Measurements from ENCODE around the gene SMIM8.

Gene SMIM8

DNA sequence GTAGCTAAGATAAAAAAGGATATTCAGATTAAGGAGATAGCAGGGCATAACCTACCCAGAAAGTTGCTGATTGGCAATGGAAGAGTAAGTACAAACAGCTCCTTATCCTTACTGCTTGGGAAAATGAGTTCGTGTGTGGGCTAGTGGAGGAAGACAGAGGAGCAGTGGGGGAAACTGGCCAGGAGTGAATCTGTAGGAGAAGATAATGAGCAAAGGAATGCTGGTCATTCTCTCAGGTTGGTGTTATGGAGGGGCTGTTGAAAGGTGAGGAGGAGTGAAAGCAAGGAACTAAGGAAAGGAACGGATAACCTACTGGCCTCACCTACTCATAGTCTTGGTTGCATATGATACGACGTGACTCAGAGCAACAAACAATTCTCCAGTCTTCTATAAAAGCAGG, 14.0 kb downstream of the SMIM8 start:
- no peak for DNase-seq

DNA sequence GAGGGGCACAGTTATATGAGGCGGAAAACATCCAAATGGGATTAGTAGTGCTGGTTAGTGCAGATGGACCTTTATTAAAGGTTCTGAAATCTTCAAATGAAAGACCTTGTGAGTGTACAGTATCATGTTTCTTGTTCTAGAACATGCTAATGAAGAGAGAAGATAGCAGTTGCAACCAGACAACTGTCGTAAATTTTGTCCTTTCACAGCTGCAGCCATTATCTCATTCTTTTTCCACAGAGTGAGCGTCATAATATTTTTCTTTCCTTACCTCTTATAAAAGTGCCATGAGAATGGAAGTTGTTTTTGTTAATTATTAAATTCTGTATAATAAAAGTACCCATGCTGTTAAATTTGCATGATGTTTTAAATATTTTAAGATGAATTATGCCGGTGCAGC, 17.8 kb downstream of the SMIM8 start:
- no peak for DNase-seq

DNA sequence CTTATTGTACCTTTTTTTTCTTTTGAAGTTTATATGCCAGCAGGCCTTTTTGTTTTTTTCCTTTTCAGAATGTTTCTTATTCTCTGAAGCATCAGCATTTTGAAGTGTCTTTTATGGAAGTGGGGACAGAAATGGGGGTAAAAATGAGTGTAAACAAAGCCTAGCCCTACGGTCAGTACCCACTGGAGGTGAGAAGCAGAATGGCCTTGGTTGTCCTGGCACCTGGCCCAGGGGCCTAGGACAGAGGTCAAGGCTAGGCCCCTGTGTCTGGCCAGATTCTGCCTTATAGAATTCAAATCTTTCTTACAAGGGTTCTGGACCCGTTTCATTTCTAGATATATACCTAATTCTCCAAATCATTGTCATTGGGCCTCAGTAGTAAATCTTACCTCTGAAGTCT, 18.8 kb downstream of the SMIM8 start:
- DNase-seq, result no peak

- DNase-seq, result no peak
These were observed 19.5 kb downstream of the SMIM8 start for GRCh38 chr6:87341899-87342298.

DNA sequence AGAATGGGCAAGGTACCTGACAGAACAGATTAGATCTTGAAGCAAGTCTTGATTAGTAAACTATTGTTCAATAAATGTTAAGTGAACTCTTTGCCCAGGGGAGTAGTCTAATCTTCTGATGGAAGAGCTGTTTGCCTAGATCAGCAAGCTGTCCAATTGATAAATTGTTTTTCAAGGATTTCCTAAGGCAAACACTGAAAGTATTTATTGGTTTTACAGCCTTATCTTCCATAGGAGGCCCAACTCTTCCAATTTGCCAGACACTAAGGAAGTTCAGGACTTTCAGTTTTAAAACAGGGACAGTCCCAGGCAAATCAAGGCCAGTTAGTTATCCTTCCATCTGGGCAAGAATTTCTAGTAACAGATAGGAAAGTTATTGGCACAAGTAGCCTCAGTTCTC, 20.4 kb downstream of the SMIM8 start:
- no peak for DNase-seq

GRCh38 chr6:87344731-87345130, 22.3 kb downstream of the SMIM8 start, which contains the start of gene C6orf163:
Gene C6orf163, plus strand, starts transcription at chr6:87344813. Its CDS starts 287 bp downstream, at chr6:87345100.
- DNase-seq, result no peak

DNA sequence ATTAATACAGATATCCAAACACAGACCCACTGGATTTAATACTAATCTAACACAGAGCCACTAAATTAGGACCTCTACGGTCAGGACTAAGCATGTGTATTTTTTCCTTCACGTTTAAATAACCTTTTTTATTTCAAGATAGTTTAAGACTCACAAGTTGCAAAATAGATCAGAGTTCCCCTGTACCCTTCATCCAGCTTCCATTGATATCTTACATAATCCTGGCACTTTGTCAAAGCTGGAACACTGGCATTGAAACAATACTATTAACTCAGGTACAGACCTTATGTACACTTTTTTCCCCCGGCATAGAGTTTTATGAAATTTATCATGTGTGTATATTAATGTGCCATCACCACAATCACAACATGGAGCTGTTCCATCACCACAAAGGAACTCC, 24.3 kb downstream of the SMIM8 start:
- no peak for DNase-seq

DNA sequence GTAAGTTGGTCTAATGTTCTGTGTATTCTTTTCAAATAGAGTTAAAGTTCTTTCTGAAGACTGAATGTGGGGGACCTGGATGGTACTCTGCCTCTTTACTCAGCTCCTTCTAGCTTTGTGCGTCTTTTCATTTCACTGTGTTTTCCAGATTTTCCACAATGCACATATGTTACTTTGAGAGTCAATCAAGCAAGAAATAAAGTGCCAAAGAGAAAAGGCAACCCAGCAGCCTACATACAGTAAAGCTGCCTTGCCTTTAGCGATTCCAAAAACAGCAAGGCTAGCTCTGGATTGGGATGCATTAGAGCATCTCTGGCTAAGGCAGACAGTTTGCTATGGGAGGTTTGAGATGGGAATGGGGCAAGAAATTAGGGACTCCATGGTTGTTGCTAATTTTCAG, 27.5 kb downstream of the SMIM8 start:
- no peak for DNase-seq

GRCh38 chr6:87350516-87350915, 28.1 kb downstream of the SMIM8 start:
- DNase-seq, result no peak

DNA sequence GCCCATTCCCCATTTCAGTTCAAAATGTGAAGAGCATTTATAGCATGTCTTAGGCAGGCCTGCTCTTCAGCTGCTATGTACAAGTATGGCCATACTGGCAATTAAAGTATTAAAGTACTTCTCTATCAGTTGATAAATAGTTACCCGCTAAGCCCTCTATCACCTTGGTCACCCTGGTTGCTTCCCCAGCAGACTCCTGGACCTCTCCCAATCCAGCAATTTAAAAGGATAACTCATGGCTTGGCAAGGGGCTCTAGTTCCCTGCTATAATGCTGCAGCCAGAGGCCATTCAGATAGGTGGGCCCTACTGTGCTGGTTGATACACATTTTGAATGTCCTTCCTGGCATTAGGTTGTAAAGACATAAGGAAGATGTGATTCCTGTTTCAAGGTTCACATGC, 29.2 kb downstream of the SMIM8 start:
- DNase-seq, result no peak

- DNase-seq, result no peak
These were observed 33.8 kb downstream of the SMIM8 start for GRCh38 chr6:87356181-87356580.

- DNase-seq, result no peak
These were observed 35.2 kb downstream of the SMIM8 start for GRCh38 chr6:87357479-87358196.

GRCh38 chr6:87364602-87365252, 42.3 kb downstream of the SMIM8 start:
- DNase-seq, result no peak

DNA sequence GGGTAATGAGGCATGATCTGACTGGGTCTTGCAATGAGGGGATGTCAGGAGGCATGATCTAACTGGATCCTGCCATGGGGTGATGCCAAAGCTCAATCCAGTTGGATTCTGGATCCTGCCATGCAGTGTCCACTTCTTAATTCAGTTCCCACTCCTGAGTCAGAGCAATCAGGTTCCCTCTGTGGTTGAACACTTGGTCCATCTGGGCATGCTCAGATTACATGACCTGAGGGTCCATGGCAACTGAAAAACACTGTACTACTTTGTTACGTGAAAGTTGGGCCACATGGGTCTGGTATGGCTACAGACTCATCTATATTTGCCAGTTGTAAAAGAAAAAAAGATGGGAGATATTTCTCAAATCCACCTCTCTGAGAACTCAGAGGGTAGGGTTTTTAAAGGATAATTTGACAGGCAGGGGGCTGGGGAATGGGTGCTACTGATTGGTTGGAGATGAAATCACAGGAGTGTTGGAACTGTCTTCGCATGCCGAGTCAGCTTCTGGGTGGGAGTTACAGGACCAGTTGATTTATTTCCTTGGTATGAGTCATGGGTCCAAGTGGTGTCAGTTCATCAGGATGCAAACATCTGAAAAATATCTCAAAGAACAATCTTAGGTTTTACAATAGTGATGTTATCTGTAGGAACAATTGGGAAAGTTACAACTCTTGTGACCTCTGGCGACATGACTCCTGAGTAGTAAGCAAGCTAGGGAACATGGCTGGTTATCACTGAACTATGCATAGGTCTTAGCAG, 43.9 kb downstream of the SMIM8 start:
- no peak for DNase-seq

GRCh38 chr6:87366899-87367298, 44.5 kb downstream of the SMIM8 start:
- no peak for DNase-seq

DNA sequence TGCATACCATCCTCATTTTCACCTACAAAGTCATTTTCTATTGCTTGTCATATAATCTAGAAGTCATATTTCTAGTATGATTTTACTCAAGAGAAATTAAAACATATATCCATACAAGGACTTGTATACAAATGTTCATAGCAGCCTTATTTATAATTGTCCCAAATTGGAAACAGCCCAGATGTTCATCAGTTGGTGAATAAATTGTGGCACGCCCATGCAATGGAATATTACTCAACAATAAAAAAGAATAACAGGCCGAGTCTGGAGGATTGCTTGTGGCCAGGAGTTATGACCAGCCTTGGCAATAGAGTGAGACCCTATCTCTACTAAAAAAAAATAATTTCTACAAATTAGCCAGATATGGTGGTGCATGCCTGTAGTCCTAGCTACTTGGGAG, 51.0 kb downstream of the SMIM8 start:
- DNase-seq, result no peak

DNA sequence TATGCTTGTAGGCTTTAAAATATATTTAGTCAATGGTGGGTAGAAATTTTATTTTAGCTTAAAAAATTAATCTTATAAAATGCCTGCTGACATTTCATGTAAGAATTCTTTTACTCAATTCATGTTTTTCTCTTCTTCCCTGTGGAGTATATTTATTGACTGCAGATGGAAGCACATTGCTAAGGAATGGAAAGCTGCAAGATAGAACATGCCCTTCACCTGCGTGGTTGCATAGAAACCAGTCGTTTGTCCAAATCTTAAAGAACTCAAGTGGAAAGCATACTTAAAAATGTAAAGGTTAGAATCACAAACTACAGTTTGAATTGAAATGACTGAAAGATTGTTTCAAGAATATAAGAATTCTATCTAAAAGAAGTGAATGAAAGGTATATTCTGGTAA, 52.9 kb downstream of the SMIM8 start:
- no peak for DNase-seq

DNA sequence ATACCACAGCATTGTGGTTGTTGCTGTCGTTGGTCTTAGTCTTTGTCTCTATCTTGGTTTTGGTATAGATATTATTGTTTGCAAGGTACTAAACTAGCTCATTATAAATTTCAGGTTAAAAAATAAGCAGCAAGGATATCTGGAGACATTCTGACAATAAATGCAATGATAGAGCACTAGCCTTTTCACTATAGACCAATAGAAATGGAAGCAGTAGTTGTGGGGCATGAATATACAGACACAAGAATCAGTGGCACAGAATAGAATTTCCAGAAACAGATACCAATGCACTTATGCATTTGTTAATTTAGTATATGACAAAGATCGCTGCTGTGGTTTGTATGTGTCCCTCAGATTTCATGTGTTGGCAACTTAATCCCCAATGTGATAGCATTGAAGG, 54.3 kb downstream of the SMIM8 start:
- DNase-seq, result no peak

- DNase-seq, result no peak
These were observed 56.6 kb downstream of the SMIM8 start for GRCh38 chr6:87378947-87379346.

DNA sequence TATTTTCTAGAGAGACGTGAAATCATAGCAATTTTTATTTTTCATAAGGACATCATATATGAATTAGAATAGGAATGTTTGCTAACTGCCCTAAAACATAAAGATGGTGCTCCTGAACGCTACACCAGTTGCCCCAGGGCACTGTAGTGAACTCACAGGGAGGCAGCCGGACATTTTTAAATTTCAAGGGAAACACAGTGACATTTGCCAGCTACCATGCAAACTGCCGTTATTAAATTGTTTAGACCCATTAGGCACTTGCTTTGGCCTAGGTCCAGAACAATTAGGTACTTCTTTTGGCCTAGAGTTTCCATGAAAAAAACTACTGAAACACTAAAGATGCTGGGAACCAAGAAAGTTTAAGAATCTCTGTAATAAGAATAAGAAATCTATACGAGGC, 60.5 kb downstream of the SMIM8 start:
- no peak for DNase-seq

DNA sequence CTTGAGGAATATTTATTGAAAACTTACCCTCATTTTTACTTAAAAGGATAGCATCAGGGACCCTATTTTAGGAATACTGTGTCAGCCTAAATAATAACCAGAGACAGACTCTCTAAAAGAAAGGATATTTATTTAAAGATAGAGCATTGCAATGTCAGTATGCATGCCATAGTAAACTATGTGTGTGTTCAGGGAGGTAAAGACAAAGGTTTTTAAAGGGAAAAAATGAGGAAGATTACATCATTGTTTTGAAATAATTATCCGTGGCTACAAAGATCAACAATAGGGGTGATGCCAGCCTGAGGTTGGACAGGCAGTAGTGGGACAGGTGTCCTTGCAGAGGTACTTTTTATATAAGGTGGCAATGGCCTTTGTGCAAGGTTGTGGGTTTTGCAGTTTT, 61.6 kb downstream of the SMIM8 start:
- no peak for DNase-seq

DNA sequence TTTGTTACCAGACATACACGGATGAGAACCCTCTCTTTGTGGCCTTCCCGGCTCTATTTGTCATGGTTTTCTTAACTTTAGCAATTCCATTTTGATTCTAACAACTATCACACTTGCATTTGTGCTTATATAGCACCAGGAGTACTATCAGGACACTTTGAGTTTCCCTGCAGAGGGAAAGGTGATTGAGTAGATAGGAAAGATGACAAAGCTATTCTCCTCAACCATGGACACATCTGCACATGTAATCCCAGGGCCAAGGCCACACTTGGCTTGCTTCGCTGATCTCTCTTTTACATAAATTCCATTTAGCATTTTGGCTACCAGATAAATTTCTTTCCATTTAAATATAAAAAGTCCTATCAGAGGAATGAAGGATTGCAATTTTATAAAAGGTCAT, 62.1 kb downstream of the SMIM8 start:
- DNase-seq, result no peak

DNA sequence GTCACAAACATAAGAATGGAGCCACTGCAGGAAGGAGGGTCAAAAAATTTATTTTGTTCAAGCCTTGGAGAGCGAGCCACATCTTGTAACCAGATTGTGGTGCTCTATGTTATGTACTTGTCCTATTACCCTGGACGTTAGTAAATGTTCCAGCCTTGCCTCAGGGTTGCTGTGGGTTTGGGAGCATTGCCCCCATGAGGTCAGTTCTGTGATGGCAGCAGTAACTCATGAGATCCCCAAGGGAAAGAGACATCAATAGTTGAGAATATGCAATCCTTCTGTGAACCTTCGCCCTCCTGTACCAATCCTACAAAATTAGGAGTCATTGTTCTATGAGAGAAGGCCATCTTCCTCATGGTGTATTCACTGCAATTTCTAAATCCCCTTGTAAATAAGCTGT, 68.9 kb downstream of the SMIM8 start:
- peak; percentile 12 to 17 for DNase-seq

All from NCI-H446 (cell line).